Measurements from ENCODE around the gene PATE3. TPM values are rescaled to one million over a fixed set of nuclear protein-coding genes. Genes with fewer than 3 reads are reported as not detected.

Gene PATE3
- total RNA-seq, 3 donors from 2014 or later = not detected

GRCh38 chr11:125770583-125770982 is 17.3 kb upstream of the PATE3 start:
- intact Hi-C loops (cut with DNase I; ENCODE audit: low total_unique reads) = no loop called here
- H3K4me1 ChIP-seq = no peaks in the 10 kb centered on the region
- TF ChIP-seq POLR2A (IDR thresholded peaks at IDR 0.05) = no peak
- no peak for TF ChIP-seq POLR2AphosphoS5 (IDR thresholded peaks at IDR 0.05)
- TF ChIP-seq, protein P1, sequence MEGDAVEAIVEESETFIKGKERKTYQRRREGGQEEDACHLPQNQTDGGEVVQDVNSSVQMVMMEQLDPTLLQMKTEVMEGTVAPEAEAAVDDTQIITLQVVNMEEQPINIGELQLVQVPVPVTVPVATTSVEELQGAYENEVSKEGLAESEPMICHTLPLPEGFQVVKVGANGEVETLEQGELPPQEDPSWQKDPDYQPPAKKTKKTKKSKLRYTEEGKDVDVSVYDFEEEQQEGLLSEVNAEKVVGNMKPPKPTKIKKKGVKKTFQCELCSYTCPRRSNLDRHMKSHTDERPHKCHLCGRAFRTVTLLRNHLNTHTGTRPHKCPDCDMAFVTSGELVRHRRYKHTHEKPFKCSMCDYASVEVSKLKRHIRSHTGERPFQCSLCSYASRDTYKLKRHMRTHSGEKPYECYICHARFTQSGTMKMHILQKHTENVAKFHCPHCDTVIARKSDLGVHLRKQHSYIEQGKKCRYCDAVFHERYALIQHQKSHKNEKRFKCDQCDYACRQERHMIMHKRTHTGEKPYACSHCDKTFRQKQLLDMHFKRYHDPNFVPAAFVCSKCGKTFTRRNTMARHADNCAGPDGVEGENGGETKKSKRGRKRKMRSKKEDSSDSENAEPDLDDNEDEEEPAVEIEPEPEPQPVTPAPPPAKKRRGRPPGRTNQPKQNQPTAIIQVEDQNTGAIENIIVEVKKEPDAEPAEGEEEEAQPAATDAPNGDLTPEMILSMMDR (IDR thresholded peaks at IDR 0.05) = no peak

DNA sequence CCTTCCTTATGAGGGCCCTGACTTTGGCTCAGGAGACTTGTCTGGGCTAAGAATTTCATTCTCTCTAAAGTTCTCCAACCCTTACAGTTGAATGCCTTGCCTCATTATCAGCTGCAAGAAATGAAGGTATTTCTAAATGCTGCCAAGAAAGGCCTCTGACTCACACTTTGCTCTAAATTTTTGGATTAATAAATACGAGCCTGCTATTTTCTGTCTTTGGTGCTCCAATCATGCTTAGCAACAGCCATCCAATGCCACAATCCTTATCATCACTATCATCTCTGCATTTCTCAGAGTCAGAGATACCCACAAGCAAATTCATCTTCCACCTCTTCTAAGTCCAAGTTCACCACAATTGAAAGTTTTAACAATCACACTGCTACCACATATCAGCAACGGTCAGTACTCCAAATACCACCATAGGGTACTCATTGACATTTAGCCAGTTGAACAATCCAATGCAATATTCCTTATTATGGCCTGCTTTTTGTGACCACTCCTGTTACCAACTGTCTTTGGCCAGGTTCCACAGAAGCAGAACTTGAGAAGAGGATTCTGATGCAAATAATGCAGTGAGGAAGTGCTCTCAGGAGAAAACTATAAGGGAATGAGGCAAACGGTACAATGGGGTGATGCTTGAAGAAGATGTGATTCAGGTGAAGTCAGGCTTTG is 15.0 kb upstream of the PATE3 start:
- Histone ChIP-seq H3K9me3 (no peaks in the 10 kb centered on the region), H3K36me3 (no peaks in the 10 kb centered on the region), H3K4me1 (no peaks in the 10 kb centered on the region), H3K27ac (no peak overlapping the region), H3K4me3 (no peak overlapping the region), H3K27me3 (no peaks in the 10 kb centered on the region)
- intact Hi-C loops (cut with DNase I; ENCODE audit: low total_unique reads) = no loop called here
- no peak for TF ChIP-seq POLR2AphosphoS5 (IDR thresholded peaks at IDR 0.05)
- no peak for TF ChIP-seq POLR2A (IDR thresholded peaks at IDR 0.05)
- TF ChIP-seq, protein P1 (IDR thresholded peaks at IDR 0.05) = no peak
- no peak for DNase-seq (ENCODE audit: low spot score in 2 of 2)

More at GRCh38 chr11:125770583-125770982, 17.3 kb upstream of the PATE3 start:
- Histone ChIP-seq H3K27ac (no peak overlapping the region), H3K36me3 (no peaks in the 10 kb centered on the region), H3K9me3 (no peaks in the 10 kb centered on the region), H3K27me3 (no peaks in the 10 kb centered on the region), H3K4me3 (no peak overlapping the region)
- DNase-seq (ENCODE audit: low spot score in 2 of 2) = no peak

GRCh38 chr11:125773516-125773915 is 14.4 kb upstream of the PATE3 start:
- Histone ChIP-seq H3K4me3 (no peak overlapping the region), H3K9me3 (no peaks in the 10 kb centered on the region), H3K27me3 (no peaks in the 10 kb centered on the region), H3K27ac (no peak overlapping the region), H3K36me3 (no peaks in the 10 kb centered on the region), H3K4me1 (no peaks in the 10 kb centered on the region)
- TF ChIP-seq POLR2AphosphoS5 (IDR thresholded peaks at IDR 0.05) (no peak), POLR2A (IDR thresholded peaks at IDR 0.05) (no peak)
- TF ChIP-seq, protein P1 (IDR thresholded peaks at IDR 0.05) = no peak
- DNase-seq (ENCODE audit: low spot score in 2 of 2) = no peak
- intact Hi-C loops (cut with DNase I; ENCODE audit: low total_unique reads) = no loop called here

GRCh38 chr11:125777309-125777708 is 10.6 kb upstream of the PATE3 start:
- TF ChIP-seq, protein P1 (IDR thresholded peaks at IDR 0.05) = no peak
- TF ChIP-seq POLR2A (IDR thresholded peaks at IDR 0.05) (no peak), POLR2AphosphoS5 (IDR thresholded peaks at IDR 0.05) (no peak)
- H3K36me3 ChIP-seq = no peaks in the 10 kb centered on the region
- no peaks in the 10 kb centered on the region for H3K9me3 ChIP-seq
- no peak overlapping the region for H3K4me3 ChIP-seq
- no peak for DNase-seq (ENCODE audit: low spot score in 2 of 2)
- H3K27me3 ChIP-seq = no peaks in the 10 kb centered on the region
- H3K27ac ChIP-seq = no peak overlapping the region
- H3K4me1 ChIP-seq = no peaks in the 10 kb centered on the region
- intact Hi-C loops (cut with DNase I; ENCODE audit: low total_unique reads) = no loop called here

DNA sequence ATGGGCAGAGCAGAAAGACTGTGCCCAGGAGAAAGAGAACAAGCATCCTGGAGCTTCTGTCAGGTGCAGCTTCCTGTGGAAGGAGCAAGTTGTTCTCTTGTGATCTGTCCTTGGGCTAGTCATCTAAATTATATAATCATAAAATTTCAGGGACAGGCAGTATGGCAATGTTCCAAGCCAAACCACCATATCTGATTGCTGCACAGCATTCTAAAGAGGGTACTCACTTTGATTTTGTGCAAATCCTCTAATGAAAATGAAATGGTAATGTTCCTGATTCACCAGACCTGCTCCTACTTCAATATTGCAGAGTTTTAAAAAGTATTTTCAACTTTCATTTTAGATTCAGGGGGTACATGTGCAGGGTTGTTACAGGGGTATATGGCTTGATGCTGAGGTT is 9.2 kb upstream of the PATE3 start, which contains the start of gene PATE2:
Gene PATE2 (minus strand): TSS at position 101 of the 400 bp plus-strand sequence. CDS start 55 bp downstream, at position 46.
- Histone ChIP-seq H3K27ac (no peak within 1 kb of the TSS), H3K4me3 (no peak within 1 kb of the TSS), H3K9me3 (no peaks in the 10 kb centered on the region), H3K4me1 (no peaks in the 10 kb centered on the region), H3K27me3 (no peaks in the 10 kb centered on the region), H3K36me3 (no peaks in the 10 kb centered on the region)
- intact Hi-C loops (cut with DNase I; ENCODE audit: low total_unique reads) = no loop called here
- TF ChIP-seq POLR2A (IDR thresholded peaks at IDR 0.05) (no peak), POLR2AphosphoS5 (IDR thresholded peaks at IDR 0.05) (no peak)
- TF ChIP-seq, protein P1 (IDR thresholded peaks at IDR 0.05) = no peak
- DNase-seq (ENCODE audit: low spot score in 2 of 2) = no peak
